ENCODE data around the gene EPHA10. TPM values are rescaled to one million over a fixed set of nuclear protein-coding genes. Genes with fewer than 3 reads are reported as not detected.

The EPHA10 gene
- total and polyA plus RNA-seq, 4 donors, result 0.20 to 1.7 (median 0.26) TPM; not detected in 1

DNA sequence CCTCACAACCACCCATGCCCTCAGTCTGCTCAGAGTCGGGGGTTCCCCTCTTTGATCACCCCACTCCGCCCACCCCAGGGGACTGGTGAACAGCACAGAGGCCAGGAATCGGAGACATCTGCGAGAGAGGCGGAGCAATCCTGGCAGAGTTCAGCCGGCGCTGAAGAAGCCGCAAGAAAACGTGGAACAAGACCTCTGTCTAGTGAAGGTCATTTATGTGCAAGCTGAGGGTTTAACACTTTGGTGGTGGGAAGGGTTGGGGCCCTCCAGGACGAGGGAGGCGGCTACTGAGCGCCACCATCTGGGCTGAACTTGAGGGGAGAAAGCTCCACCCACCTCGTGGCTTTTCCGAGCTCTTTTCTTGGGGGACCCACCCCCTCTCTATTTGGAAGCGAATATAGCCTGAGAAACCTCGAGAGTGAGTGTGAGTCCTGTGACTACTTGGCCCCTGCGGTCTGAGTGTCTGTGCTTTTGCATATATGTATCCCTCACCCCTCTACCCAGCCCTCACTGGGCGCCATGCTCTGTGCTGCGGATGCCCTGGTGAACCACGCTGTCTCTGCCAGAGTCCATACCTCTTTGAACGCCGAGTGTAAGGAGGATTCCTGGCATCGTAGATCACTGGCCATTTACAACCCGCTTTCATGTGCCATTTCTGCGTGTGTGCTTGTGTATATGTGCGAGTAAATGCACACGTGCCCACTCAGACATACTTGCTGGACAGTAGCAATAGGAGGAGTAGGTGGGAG is 1.2 kb upstream of the EPHA10 start:
- H3K36me3 ChIP-seq (ENCODE audit: control insufficient read depth in 4 of 4, insufficient read depth in 4 of 4, low read length in 4 of 4), result no peaks in the 10 kb centered on the region
- no peak for ATAC-seq (ENCODE audit: insufficient read depth, low FRiP score)
- no peak overlapping the region for H3K27ac ChIP-seq (ENCODE audit: low read depth in 1 of 2, low read length in 1 of 2)
- no peak overlapping the region for H3K4me3 ChIP-seq
- H3K27me3 ChIP-seq (ENCODE audit: control insufficient read depth in 3 of 3, insufficient read depth in 3 of 3, low read length in 2 of 3), result peaks cover 12 to 49% (median 27%) of the 10 kb centered on the region in 3 donors
- 8 to 9% methylated on average over 27 of the region's 27 CpGs for WGBS, 2 donors
- no peak for DNase-seq
- H3K4me1 ChIP-seq (ENCODE audit: control insufficient read depth in 5 of 5, insufficient read depth in 5 of 5, low read length in 5 of 5), result peaks cover 0 to 2% (median 0%) of the 10 kb centered on the region in 5 donors
- TF ChIP-seq, protein P1, sequence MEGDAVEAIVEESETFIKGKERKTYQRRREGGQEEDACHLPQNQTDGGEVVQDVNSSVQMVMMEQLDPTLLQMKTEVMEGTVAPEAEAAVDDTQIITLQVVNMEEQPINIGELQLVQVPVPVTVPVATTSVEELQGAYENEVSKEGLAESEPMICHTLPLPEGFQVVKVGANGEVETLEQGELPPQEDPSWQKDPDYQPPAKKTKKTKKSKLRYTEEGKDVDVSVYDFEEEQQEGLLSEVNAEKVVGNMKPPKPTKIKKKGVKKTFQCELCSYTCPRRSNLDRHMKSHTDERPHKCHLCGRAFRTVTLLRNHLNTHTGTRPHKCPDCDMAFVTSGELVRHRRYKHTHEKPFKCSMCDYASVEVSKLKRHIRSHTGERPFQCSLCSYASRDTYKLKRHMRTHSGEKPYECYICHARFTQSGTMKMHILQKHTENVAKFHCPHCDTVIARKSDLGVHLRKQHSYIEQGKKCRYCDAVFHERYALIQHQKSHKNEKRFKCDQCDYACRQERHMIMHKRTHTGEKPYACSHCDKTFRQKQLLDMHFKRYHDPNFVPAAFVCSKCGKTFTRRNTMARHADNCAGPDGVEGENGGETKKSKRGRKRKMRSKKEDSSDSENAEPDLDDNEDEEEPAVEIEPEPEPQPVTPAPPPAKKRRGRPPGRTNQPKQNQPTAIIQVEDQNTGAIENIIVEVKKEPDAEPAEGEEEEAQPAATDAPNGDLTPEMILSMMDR (IDR thresholded peaks at IDR 0.05; ENCODE audit: control extremely low read depth, extremely low read depth), result no peak
- H3K9me3 ChIP-seq (ENCODE audit: control insufficient read depth in 4 of 4, insufficient read depth in 3 of 4, low read length in 3 of 4), result peaks cover 0 to 19% (median 0%) of the 10 kb centered on the region in 4 donors
- H3K9ac ChIP-seq (ENCODE audit: insufficient read depth in 1 of 2, low read length in 2 of 2), result no peak overlapping the region

DNA sequence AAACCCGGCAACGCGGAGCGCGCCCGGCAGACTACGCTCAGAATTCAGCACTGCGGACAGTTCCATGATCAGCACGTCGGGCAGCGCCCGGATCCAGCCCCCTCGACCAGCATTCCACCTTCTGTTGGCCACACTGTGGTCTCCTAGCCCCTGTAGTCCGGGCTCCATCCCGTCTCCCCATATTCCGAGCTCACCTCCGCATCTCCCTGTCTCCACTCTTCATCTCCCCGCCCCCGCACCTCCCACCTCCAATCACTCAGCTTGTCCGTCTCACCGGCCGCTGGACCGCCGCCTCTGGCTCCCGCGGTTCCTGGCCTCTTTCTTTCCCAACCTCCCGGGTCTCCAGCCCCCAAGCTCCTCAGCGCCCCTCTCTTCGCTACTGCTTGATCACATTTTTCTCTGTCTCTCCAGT is 500 bp downstream of the EPHA10 start:
- Histone ChIP-seq H3K27me3 (ENCODE audit: control insufficient read depth in 3 of 3, insufficient read depth in 3 of 3, low read length in 2 of 3) (peaks cover 14 to 52% (median 30%) of the 10 kb centered on the region in 3 donors), H3K4me1 (ENCODE audit: control insufficient read depth in 5 of 5, insufficient read depth in 5 of 5, low read length in 5 of 5) (peaks cover 0 to 2% (median 0%) of the 10 kb centered on the region in 5 donors), H3K9me3 (ENCODE audit: control insufficient read depth in 4 of 4, insufficient read depth in 3 of 4, low read length in 3 of 4) (peaks cover 0 to 19% (median 0%) of the 10 kb centered on the region in 4 donors), H3K27ac (ENCODE audit: low read depth in 1 of 2, low read length in 1 of 2) (no peak overlapping the region), H3K4me3 (no peak overlapping the region), H3K36me3 (ENCODE audit: control insufficient read depth in 4 of 4, insufficient read depth in 4 of 4, low read length in 4 of 4) (no peaks in the 10 kb centered on the region), H3K9ac (ENCODE audit: insufficient read depth in 1 of 2, low read length in 2 of 2) (no peak overlapping the region)
- TF ChIP-seq, protein P1 (IDR thresholded peaks at IDR 0.05; ENCODE audit: control extremely low read depth, extremely low read depth), result no peak
- ATAC-seq (ENCODE audit: insufficient read depth, low FRiP score), result no peak
- DNase-seq, result peak; percentile 63 to 79 (median 72)
- 5 to 10% methylated on average over 29 of the region's 29 CpGs for WGBS, 2 donors

DNA sequence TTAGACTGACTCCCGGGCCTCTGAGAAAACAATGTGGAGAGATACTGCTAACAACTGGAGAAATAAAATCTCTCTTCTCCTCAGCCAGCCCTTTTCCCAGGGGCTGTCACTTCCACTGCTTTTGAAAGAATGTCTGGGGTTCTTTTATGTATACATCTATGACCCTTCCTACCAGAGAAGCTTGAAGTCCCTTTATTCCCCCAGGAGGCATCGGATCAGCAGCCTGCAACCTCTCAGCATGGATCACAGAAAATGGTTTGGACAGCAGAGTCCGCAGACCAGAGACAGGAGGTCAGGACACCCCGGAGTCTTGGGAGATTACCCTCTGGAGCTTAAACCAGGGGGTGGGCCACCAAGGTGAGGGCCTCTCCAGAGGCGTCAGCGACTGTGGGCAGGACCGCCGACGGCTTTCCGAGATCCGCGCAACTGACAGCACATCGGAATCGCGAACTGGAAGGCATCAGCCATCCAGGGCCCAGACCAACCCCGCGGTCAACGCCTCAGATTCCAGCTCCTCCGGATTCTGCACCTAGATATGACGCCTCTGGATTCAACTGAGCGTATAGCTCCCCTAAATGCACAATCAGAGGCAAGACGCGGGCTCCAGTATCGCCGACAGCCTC is 1.0 kb downstream of the EPHA10 start:
- H3K36me3 ChIP-seq (ENCODE audit: control insufficient read depth in 4 of 4, insufficient read depth in 4 of 4, low read length in 4 of 4), result no peaks in the 10 kb centered on the region
- H3K4me3 ChIP-seq, result no peak overlapping the region
- ATAC-seq (ENCODE audit: insufficient read depth, low FRiP score) (no peak), DNase-seq (no peak)
- TF ChIP-seq, protein P1 (IDR thresholded peaks at IDR 0.05; ENCODE audit: control extremely low read depth, extremely low read depth), result no peak
- H3K27me3 ChIP-seq (ENCODE audit: control insufficient read depth in 3 of 3, insufficient read depth in 3 of 3, low read length in 2 of 3), result peaks cover 14 to 57% (median 30%) of the 10 kb centered on the region in 3 donors
- H3K9me3 ChIP-seq (ENCODE audit: control insufficient read depth in 4 of 4, insufficient read depth in 3 of 4, low read length in 3 of 4), result peaks cover 0 to 19% (median 0%) of the 10 kb centered on the region in 4 donors
- WGBS, 2 donors, result 21 to 26% methylated on average over 25 of the region's 25 CpGs
- no peak overlapping the region for H3K9ac ChIP-seq (ENCODE audit: insufficient read depth in 1 of 2, low read length in 2 of 2)
- peaks cover 0 to 2% (median 0%) of the 10 kb centered on the region in 5 donors for H3K4me1 ChIP-seq (ENCODE audit: control insufficient read depth in 5 of 5, insufficient read depth in 5 of 5, low read length in 5 of 5)
- H3K27ac ChIP-seq (ENCODE audit: low read depth in 1 of 2, low read length in 1 of 2), result no peak overlapping the region

Measured in lung (tissue), 12 donors.